GM23338 (cell line): Measurements from ENCODE around the gene ANKRD37. TPM values are rescaled to one million over a fixed set of nuclear protein-coding genes. Genes with fewer than 3 reads are reported as not detected.
A peak's percentile ranks its signal among the peaks of the same experiment; 100 is the strongest.

ENCODE experiments used
- ATAC-seq: fragments of 200-7000 bp; cut with Tn5 transposase; 3 replicates; pipeline ENCODE4 v1.9.1; 2020
- DNase-seq: peaks from one replicate; pipeline ENCODE4 v3.0.0-alpha.2; 2015; ENCODE audit warnings: low spot score
- H2AFZ ChIP-seq: fragments of 200-600 bp; sonication (generic); 2 replicates; pipeline ENCODE4 v1.8.0; 2016; ENCODE audit warnings: antibody characterized with exemption, mild to moderate bottlenecking, moderate library complexity
- H3F3A ChIP-seq: fragments of 200-600 bp; sonication (generic); replicated peaks from 2 replicates; pipeline ENCODE4 v1.8.0; 2017; ENCODE audit warnings: antibody characterized with exemption, mixed run types, low read depth
- H3K27ac ChIP-seq: fragments of 200-600 bp; sonication (generic); 2 replicates; pipeline ENCODE4 v1.6.1; 2016; ENCODE audit warnings: low read depth
- H3K27me3 ChIP-seq: fragments of 200-600 bp; sonication (generic); 2 replicates; pipeline ENCODE4 v1.8.0; 2016; ENCODE audit warnings: mild to moderate bottlenecking, mixed run types, moderate library complexity; ENCODE audit not compliant: insufficient read depth
- H3K36me3 ChIP-seq: fragments of 200-600 bp; sonication (generic); 2 replicates; pipeline ENCODE4 v1.8.0; 2016; ENCODE audit warnings: mild to moderate bottlenecking; ENCODE audit not compliant: insufficient read depth
- H3K4me1 ChIP-seq: fragments of 200-600 bp; sonication (generic); 2 replicates; pipeline ENCODE4 v1.8.0; 2016; ENCODE audit warnings: mild to moderate bottlenecking, moderate library complexity; ENCODE audit not compliant: insufficient read depth
- H3K4me2 ChIP-seq: fragments of 200-600 bp; sonication (generic); 2 replicates; pipeline ENCODE4 v1.7.1; 2017; ENCODE audit warnings: mixed run types
- H3K4me3 ChIP-seq: fragments of 200-600 bp; sonication (generic); 2 replicates; pipeline ENCODE4 v1.6.1; 2016; ENCODE audit warnings: mixed run types
- H3K79me2 ChIP-seq: fragments of 200-600 bp; sonication (generic); replicated peaks from 2 replicates; pipeline ENCODE4 v1.8.0; 2017; ENCODE audit warnings: mild to moderate bottlenecking; ENCODE audit not compliant: insufficient read depth
- H3K9me2 ChIP-seq: fragments of 200-600 bp; sonication (generic); 2 replicates; pipeline ENCODE4 v1.8.0; 2017; ENCODE audit not compliant: insufficient read depth
- H4K20me1 ChIP-seq: fragments of 200-600 bp; sonication (generic); replicated peaks from 2 replicates; pipeline ENCODE4 v1.8.0; 2017; ENCODE audit warnings: mild to moderate bottlenecking; ENCODE audit not compliant: insufficient read depth
- H3K27ac Mint-ChIP-seq: 2 replicates; pipeline ENCODE4 v1.8.0; 2020; ENCODE audit warnings: inconsistent platforms, mild to moderate bottlenecking, moderate library complexity, mixed read lengths
- H3K27me3 Mint-ChIP-seq: 3 replicates; pipeline ENCODE4 v1.8.0; 2022; ENCODE audit warnings: low read depth, mild to moderate bottlenecking, moderate library complexity, mixed read lengths, inconsistent platforms; ENCODE audit not compliant: insufficient read depth, poor library complexity
- H3K36me3 Mint-ChIP-seq: 3 replicates; pipeline ENCODE4 v1.8.0; 2021; ENCODE audit warnings: low read depth, mild to moderate bottlenecking, inconsistent platforms, moderate library complexity, mixed read lengths
- H3K4me1 Mint-ChIP-seq: 3 replicates; pipeline ENCODE4 v1.8.0; 2020; ENCODE audit warnings: mild to moderate bottlenecking, inconsistent platforms, mixed read lengths
- H3K4me3 Mint-ChIP-seq: 3 replicates; pipeline ENCODE4 v1.8.0; 2021; ENCODE audit warnings: moderate library complexity, mild to moderate bottlenecking, inconsistent platforms, mixed read lengths
- H3K9me3 Mint-ChIP-seq: 3 replicates; pipeline ENCODE4 v1.8.0; 2020; ENCODE audit warnings: moderate library complexity, mild to moderate bottlenecking, inconsistent platforms, mixed read lengths
- EZH2 ChIP-seq: fragments of 200-600 bp; sonication (generic); IDR thresholded peaks from one replicate; pipeline ENCODE4 v1.8.0; 2017; ENCODE audit warnings: antibody characterized with exemption, mild to moderate bottlenecking, low read depth; ENCODE audit not compliant: unreplicated experiment
- EZH2phosphoT487 ChIP-seq: fragments of 200-600 bp; sonication (generic); IDR thresholded peaks from one replicate; pipeline ENCODE4 v1.8.1; 2018; ENCODE audit warnings: antibody characterized with exemption; ENCODE audit not compliant: unreplicated experiment
- ZNF331 ChIP-seq: fragments of 250-450 bp; sonication (Bioruptor Pico); IDR thresholded peaks from 2 replicates; pipeline ENCODE4 v1.5.0; 2020; ENCODE audit warnings: low read depth, mild to moderate bottlenecking, moderate library complexity
- polyA plus RNA-seq: library from polyadenylated mRNA; unstranded; fragments of >200 nt; fragmentation: Nextera tagmentation; extraction: Ambion mirVana; gene quantifications from 2 replicates; pipeline ENCODE4 v1.2.1, GENCODE V29; 2016
- total RNA-seq: library from RNA; depleted of rRNA; stranded (reverse); fragments of >200 nt; shearing (Covaris generic); gene quantifications from 2 replicates; pipeline ENCODE4 v1.2.3, GENCODE V29; 2014
- TF ChIP-seq, protein P1 (sequence below): IDR thresholded peaks from one replicate; pipeline ENCODE4 v1.6.1; 2018; ENCODE audit warnings: antibody characterized with exemption; ENCODE audit not compliant: unreplicated experiment
- TF ChIP-seq, protein P2 (sequence below): fragments of 250-450 bp; sonication (Bioruptor Pico); IDR thresholded peaks from 2 replicates; pipeline ENCODE4 v1.5.0; 2020; ENCODE audit warnings: mild to moderate bottlenecking, moderate library complexity

Gene ANKRD37
- total and polyA plus RNA-seq, 2 experiments from 2014 or later: 1.8 to 4.9 TPM

DNA sequence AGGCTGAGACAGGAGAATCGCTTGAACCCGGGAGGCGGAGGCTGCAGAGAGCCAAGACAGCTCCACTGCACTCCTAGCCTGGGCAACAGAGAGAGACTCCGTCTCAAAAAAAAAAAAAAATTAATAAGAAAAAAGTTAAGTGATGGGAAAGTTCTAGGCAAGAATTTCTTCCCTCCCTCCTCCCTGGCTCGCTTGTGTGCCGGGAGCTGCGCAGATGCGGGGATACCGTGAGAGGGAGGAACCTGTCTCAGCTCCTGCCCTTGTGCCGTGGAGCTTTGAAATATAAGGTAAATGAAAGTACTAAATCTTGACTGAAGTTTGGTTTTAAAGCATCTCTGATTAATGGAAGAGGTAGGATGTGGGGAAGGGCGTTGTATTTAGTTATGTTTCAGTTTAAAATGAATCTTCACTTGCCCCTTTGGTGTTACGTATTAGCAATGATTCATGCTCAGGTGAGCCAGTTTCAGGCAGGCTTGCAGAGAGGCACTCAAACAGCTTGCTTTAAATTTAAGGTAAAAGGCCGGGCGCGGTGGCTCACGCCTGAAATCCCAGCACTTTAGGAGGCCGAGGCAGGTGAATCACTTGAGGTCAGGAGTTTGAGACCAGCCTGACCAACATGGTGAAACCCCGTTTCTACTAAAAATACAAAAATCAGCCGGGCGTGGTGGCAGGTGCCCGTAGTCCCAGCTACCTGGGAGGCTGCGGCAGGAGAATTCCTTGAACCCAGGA, 30.5 kb downstream of the ANKRD37 start:
- Histone ChIP-seq H3F3A (no peaks in the 10 kb centered on the region), H3K79me2 (peaks cover 13% of the 10 kb centered on the region), H3K4me2 (no peak overlapping the region), H3K36me3 (no peaks in the 10 kb centered on the region), H3K27me3 (no peaks in the 10 kb centered on the region), H3K4me1 (peaks cover 5% of the 10 kb centered on the region; the same call in 1 of the 2 replicates), H4K20me1 (no peaks in the 10 kb centered on the region), H2AFZ (no peak overlapping the region), H3K27ac (no peak overlapping the region), H3K4me3 (no peak overlapping the region), H3K9me2 (no peaks in the 10 kb centered on the region)
- Mint-ChIP-seq H3K36me3 (no peaks in the 10 kb centered on the region; the same call in 2 of the 3 replicates), H3K27me3 (peaks cover 6% of the 10 kb centered on the region), H3K9me3 (no peaks in the 10 kb centered on the region; the same call in 2 of the 3 replicates), H3K4me1 (peaks cover 7% of the 10 kb centered on the region), H3K27ac (no peak overlapping the region), H3K4me3 (peak overlapping the region; percentile 25; the same call in 2 of the 3 replicates)
- TF ChIP-seq ZNF331 (no peak), EZH2phosphoT487 (no peak), EZH2 (no peak)
- TF ChIP-seq, protein P1, sequence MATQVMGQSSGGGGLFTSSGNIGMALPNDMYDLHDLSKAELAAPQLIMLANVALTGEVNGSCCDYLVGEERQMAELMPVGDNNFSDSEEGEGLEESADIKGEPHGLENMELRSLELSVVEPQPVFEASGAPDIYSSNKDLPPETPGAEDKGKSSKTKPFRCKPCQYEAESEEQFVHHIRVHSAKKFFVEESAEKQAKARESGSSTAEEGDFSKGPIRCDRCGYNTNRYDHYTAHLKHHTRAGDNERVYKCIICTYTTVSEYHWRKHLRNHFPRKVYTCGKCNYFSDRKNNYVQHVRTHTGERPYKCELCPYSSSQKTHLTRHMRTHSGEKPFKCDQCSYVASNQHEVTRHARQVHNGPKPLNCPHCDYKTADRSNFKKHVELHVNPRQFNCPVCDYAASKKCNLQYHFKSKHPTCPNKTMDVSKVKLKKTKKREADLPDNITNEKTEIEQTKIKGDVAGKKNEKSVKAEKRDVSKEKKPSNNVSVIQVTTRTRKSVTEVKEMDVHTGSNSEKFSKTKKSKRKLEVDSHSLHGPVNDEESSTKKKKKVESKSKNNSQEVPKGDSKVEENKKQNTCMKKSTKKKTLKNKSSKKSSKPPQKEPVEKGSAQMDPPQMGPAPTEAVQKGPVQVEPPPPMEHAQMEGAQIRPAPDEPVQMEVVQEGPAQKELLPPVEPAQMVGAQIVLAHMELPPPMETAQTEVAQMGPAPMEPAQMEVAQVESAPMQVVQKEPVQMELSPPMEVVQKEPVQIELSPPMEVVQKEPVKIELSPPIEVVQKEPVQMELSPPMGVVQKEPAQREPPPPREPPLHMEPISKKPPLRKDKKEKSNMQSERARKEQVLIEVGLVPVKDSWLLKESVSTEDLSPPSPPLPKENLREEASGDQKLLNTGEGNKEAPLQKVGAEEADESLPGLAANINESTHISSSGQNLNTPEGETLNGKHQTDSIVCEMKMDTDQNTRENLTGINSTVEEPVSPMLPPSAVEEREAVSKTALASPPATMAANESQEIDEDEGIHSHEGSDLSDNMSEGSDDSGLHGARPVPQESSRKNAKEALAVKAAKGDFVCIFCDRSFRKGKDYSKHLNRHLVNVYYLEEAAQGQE: no peak
- TF ChIP-seq, protein P2, sequence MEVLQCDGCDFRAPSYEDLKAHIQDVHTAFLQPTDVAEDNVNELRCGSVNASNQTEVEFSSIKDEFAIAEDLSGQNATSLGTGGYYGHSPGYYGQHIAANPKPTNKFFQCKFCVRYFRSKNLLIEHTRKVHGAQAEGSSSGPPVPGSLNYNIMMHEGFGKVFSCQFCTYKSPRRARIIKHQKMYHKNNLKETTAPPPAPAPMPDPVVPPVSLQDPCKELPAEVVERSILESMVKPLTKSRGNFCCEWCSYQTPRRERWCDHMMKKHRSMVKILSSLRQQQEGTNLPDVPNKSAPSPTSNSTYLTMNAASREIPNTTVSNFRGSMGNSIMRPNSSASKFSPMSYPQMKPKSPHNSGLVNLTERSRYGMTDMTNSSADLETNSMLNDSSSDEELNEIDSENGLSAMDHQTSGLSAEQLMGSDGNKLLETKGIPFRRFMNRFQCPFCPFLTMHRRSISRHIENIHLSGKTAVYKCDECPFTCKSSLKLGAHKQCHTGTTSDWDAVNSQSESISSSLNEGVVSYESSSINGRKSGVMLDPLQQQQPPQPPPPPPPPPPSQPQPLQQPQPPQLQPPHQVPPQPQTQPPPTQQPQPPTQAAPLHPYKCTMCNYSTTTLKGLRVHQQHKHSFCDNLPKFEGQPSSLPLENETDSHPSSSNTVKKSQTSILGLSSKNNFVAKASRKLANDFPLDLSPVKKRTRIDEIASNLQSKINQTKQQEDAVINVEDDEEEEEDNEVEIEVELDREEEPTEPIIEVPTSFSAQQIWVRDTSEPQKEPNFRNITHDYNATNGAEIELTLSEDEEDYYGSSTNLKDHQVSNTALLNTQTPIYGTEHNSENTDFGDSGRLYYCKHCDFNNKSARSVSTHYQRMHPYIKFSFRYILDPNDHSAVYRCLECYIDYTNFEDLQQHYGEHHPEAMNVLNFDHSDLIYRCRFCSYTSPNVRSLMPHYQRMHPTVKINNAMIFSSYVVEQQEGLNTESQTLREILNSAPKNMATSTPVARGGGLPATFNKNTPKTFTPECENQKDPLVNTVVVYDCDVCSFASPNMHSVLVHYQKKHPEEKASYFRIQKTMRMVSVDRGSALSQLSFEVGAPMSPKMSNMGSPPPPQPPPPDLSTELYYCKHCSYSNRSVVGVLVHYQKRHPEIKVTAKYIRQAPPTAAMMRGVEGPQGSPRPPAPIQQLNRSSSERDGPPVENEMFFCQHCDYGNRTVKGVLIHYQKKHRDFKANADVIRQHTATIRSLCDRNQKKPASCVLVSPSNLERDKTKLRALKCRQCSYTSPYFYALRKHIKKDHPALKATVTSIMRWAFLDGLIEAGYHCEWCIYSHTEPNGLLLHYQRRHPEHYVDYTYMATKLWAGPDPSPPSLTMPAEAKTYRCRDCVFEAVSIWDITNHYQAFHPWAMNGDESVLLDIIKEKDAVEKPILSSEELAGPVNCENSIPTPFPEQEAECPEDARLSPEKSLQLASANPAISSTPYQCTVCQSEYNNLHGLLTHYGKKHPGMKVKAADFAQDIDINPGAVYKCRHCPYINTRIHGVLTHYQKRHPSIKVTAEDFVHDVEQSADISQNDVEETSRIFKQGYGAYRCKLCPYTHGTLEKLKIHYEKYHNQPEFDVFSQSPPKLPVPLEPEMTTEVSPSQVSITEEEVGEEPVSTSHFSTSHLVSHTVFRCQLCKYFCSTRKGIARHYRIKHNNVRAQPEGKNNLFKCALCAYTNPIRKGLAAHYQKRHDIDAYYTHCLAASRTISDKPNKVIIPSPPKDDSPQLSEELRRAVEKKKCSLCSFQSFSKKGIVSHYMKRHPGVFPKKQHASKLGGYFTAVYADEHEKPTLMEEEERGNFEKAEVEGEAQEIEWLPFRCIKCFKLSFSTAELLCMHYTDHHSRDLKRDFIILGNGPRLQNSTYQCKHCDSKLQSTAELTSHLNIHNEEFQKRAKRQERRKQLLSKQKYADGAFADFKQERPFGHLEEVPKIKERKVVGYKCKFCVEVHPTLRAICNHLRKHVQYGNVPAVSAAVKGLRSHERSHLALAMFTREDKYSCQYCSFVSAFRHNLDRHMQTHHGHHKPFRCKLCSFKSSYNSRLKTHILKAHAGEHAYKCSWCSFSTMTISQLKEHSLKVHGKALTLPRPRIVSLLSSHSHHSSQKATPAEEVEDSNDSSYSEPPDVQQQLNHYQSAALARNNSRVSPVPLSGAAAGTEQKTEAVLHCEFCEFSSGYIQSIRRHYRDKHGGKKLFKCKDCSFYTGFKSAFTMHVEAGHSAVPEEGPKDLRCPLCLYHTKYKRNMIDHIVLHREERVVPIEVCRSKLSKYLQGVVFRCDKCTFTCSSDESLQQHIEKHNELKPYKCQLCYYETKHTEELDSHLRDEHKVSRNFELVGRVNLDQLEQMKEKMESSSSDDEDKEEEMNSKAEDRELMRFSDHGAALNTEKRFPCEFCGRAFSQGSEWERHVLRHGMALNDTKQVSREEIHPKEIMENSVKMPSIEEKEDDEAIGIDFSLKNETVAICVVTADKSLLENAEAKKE (CRISPR knock-in tag): no peak
- no peak for DNase-seq
- no peak for ATAC-seq
